ENCODE data around the gene LTF. TPM values are rescaled to one million over a fixed set of nuclear protein-coding genes. Genes with fewer than 3 reads are reported as not detected.

The LTF gene
- total RNA-seq, 1 donor from 2014 or later = not detected

DNA sequence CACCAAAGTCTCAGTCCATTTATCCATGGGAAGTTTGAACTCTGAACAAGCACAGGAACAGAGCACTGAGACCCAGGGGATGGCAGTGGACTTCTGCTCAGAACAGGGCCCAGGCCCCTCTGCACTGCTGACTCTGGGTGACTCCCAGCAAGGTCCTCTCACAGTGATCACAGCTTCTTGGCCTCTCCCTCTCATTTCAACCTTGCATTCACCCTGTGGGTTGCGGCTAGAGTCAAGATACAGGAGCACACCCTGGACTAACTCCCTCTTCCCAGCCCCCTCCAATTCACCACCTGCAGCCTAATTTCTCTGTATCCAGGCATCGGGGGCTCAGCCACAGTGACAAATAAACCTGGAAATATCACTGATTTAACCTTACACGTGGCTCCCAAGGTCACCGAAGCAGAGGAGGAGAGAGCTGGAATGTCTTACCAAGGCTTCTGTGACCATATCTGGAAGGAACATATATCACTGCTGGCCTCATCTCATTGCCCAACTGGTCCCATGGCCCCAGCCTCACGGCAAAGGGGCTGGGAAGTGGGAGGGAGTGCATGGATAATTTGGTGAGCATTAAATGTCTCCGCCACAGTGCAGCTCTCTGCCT, 34.3 kb upstream of the LTF start:
- H3K9me3 ChIP-seq (ENCODE audit: insufficient read depth, low read depth, low read length) = no peaks in the 10 kb centered on the region
- H3K36me3 ChIP-seq (ENCODE audit: insufficient read depth, low read length) = no peaks in the 10 kb centered on the region
- no peaks in the 10 kb centered on the region for H3K79me2 ChIP-seq (ENCODE audit: insufficient read depth, low read length)
- no peak for FAIRE-seq
- Mint-ChIP-seq H3K4me3 (ENCODE audit: unreplicated experiment) (no peak overlapping the region), H3K36me3 (ENCODE audit: low read depth, unreplicated experiment) (no peaks in the 10 kb centered on the region), H3K4me1 (ENCODE audit: low read depth, unreplicated experiment) (peaks cover 33% of the 10 kb centered on the region), H3K9me3 (ENCODE audit: unreplicated experiment) (peaks cover 2% of the 10 kb centered on the region), H3K27me3 (ENCODE audit: low read depth, unreplicated experiment) (peaks cover 7% of the 10 kb centered on the region), H3K27ac (ENCODE audit: unreplicated experiment) (no peak overlapping the region)
- H4K20me1 ChIP-seq (ENCODE audit: insufficient read depth, low read length) = no peaks in the 10 kb centered on the region
- DNase-seq (ENCODE audit: low read depth) = no peak
- no peak overlapping the region for H3K9ac ChIP-seq (ENCODE audit: low read length)
- H3K4me2 ChIP-seq (ENCODE audit: low read length) = no peak overlapping the region
- peaks cover 30% of the 10 kb centered on the region for H3K4me1 ChIP-seq (ENCODE audit: insufficient read depth, low read length)
- TF ChIP-seq EZH2 (IDR thresholded peaks at IDR 0.05; ENCODE audit: insufficient read depth, low read length) = no peak
- TF ChIP-seq, protein P1, sequence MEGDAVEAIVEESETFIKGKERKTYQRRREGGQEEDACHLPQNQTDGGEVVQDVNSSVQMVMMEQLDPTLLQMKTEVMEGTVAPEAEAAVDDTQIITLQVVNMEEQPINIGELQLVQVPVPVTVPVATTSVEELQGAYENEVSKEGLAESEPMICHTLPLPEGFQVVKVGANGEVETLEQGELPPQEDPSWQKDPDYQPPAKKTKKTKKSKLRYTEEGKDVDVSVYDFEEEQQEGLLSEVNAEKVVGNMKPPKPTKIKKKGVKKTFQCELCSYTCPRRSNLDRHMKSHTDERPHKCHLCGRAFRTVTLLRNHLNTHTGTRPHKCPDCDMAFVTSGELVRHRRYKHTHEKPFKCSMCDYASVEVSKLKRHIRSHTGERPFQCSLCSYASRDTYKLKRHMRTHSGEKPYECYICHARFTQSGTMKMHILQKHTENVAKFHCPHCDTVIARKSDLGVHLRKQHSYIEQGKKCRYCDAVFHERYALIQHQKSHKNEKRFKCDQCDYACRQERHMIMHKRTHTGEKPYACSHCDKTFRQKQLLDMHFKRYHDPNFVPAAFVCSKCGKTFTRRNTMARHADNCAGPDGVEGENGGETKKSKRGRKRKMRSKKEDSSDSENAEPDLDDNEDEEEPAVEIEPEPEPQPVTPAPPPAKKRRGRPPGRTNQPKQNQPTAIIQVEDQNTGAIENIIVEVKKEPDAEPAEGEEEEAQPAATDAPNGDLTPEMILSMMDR (IDR thresholded peaks at IDR 0.05; ENCODE audit: insufficient read depth, low read depth, low read length) = no peak
- H2AFZ ChIP-seq (ENCODE audit: low read depth, low read length) = no peak overlapping the region
- no peak overlapping the region for H3K27ac ChIP-seq (ENCODE audit: low read depth, low read length)
- H3K4me3 ChIP-seq (ENCODE audit: insufficient read depth, low read depth, low read length) = no peak overlapping the region
- no peaks in the 10 kb centered on the region for H3K27me3 ChIP-seq (ENCODE audit: insufficient read depth, low read length)

DNA sequence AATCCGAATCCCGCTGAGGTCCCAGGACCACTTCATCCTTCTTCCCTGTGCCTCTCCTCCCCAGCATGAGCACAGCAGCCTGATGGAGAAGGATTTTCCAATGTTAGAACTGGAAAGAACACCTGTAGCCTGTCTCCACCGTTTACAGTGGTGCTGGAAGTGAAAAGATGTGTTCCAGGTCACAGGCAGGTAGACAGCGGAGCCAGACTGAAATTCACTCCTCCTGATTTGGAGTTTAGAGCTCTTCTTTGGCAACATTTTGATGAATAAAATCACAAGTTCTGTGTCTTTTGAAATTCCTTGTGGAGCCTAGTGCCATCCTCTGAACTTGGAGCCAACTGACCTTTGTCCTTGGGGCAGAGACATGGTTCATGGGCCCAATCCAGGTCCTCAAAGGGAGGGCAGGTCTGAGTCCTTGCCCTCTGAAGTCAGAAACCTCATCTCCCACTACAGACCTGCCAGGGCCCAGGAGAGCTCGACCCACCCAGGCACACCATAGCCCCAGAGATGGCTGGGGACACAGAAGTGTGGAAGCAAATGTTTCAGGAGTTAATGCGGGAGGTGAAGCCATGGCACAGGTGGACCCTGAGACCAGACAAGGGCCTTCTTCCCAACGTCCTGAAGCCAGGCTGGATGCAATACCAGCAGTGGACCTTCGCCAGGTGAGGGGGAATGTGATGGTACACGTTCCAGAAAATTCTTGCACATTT, 33.0 kb upstream of the LTF start, which contains the start of gene RTP3:
TSS of gene RTP3 (plus strand) at position 421 of the 710 bp plus-strand sequence. CDS start at position 508, 87 bp downstream.
- FAIRE-seq (no peak), DNase-seq (ENCODE audit: low read depth) (no peak)
- H3K4me1 Mint-ChIP-seq (ENCODE audit: low read depth, unreplicated experiment) = peaks cover 32% of the 10 kb centered on the region
- TF ChIP-seq, protein P1 (IDR thresholded peaks at IDR 0.05; ENCODE audit: insufficient read depth, low read depth, low read length) = no peak
- TF ChIP-seq EZH2 (IDR thresholded peaks at IDR 0.05; ENCODE audit: insufficient read depth, low read length) = no peak
- H3K4me1 ChIP-seq (ENCODE audit: insufficient read depth, low read length) = peaks cover 30% of the 10 kb centered on the region
- H4K20me1 ChIP-seq (ENCODE audit: insufficient read depth, low read length) = no peaks in the 10 kb centered on the region
- H3K27me3 ChIP-seq (ENCODE audit: insufficient read depth, low read length) = no peaks in the 10 kb centered on the region
- H3K9ac ChIP-seq (ENCODE audit: low read length) = no peak within 1 kb of the TSS
- peaks cover 1% of the 10 kb centered on the region for H3K36me3 Mint-ChIP-seq (ENCODE audit: low read depth, unreplicated experiment)
- H3K79me2 ChIP-seq (ENCODE audit: insufficient read depth, low read length) = no peaks in the 10 kb centered on the region
- H3K4me3 Mint-ChIP-seq (ENCODE audit: unreplicated experiment) = no peak within 1 kb of the TSS
- H3K9me3 Mint-ChIP-seq (ENCODE audit: unreplicated experiment) = peaks cover 4% of the 10 kb centered on the region
- peak within 1 kb of the TSS; percentile 53 for H3K27ac Mint-ChIP-seq (ENCODE audit: unreplicated experiment)
- peaks cover 10% of the 10 kb centered on the region for H3K27me3 Mint-ChIP-seq (ENCODE audit: low read depth, unreplicated experiment)
- H2AFZ ChIP-seq (ENCODE audit: low read depth, low read length) = no peak within 1 kb of the TSS
- no peaks in the 10 kb centered on the region for H3K36me3 ChIP-seq (ENCODE audit: insufficient read depth, low read length)
- H3K4me2 ChIP-seq (ENCODE audit: low read length) = no peak within 1 kb of the TSS
- no peaks in the 10 kb centered on the region for H3K9me3 ChIP-seq (ENCODE audit: insufficient read depth, low read depth, low read length)
- H3K27ac ChIP-seq (ENCODE audit: low read depth, low read length) = peak within 1 kb of the TSS; percentile 78
- no peak within 1 kb of the TSS for H3K4me3 ChIP-seq (ENCODE audit: insufficient read depth, low read depth, low read length)

All from astrocyte (in vitro differentiated cells and primary cell).